Hindlimb muscle (tissue), 1 donor: ENCODE measurements around the gene SLC8B1. TPM values are rescaled to one million over a fixed set of nuclear protein-coding genes. Genes with fewer than 3 reads are reported as not detected.
A peak's percentile ranks its signal among the peaks of the same experiment; 100 is the strongest.

Experiments used
- DNase-seq: peaks from one replicate; pipeline ENCODE4 v3.0.0-alpha.2; 2013
- polyA plus RNA-seq: library from polyadenylated mRNA; unstranded; fragments of 120-200 nt; gene quantifications from one replicate; pipeline ENCODE4 v1.2.1, GENCODE V29; 2013; ENCODE audit not compliant: insufficient read length

SLC8B1 gene
- 19.4 TPM for polyA plus RNA-seq

- DNase-seq, result peak; percentile 78
Measured at GRCh38 chr12:113334786-113335539, at the start of gene SLC8B1. Gene SLC8B1 (minus strand): TSS chr12:113335109. CDS start chr12:113332878, 2,231 bp downstream.

GRCh38 chr12:113382206-113382605 lies 47.3 kb upstream of the SLC8B1 start:
- DNase-seq, result no peak

- no peak for DNase-seq
Measured at GRCh38 chr12:113381220-113381619, 46.3 kb upstream of the SLC8B1 start.

GRCh38 chr12:113378291-113378690 lies 43.4 kb upstream of the SLC8B1 start:
- DNase-seq, result no peak

- no peak for DNase-seq
Measured at GRCh38 chr12:113374823-113375428, 40.0 kb upstream of the SLC8B1 start.

- no peak for DNase-seq
Measured at GRCh38 chr12:113373969-113374368, 39.1 kb upstream of the SLC8B1 start.

GRCh38 chr12:113373440-113373839 lies 38.5 kb upstream of the SLC8B1 start:
- no peak for DNase-seq

GRCh38 chr12:113372371-113372770 lies 37.5 kb upstream of the SLC8B1 start:
- no peak for DNase-seq

- no peak for DNase-seq
Measured at GRCh38 chr12:113371808-113372207, 36.9 kb upstream of the SLC8B1 start.

- DNase-seq, result no peak
Measured at GRCh38 chr12:113370923-113371682, 36.2 kb upstream of the SLC8B1 start.

- no peak for DNase-seq
Measured at GRCh38 chr12:113369391-113369985, 34.6 kb upstream of the SLC8B1 start.

- DNase-seq, result no peak
Measured at GRCh38 chr12:113368331-113368730, 33.4 kb upstream of the SLC8B1 start.

- DNase-seq, result no peak
Measured at GRCh38 chr12:113366827-113367226, 31.9 kb upstream of the SLC8B1 start.

- no peak for DNase-seq
Measured at GRCh38 chr12:113365639-113366395, 30.9 kb upstream of the SLC8B1 start.

GRCh38 chr12:113364698-113365097 lies 29.8 kb upstream of the SLC8B1 start:
- DNase-seq, result no peak

GRCh38 chr12:113361574-113362370 lies 26.9 kb upstream of the SLC8B1 start:
- no peak for DNase-seq

- DNase-seq, result no peak
Measured at GRCh38 chr12:113359939-113360748, 25.2 kb upstream of the SLC8B1 start.

GRCh38 chr12:113359133-113359938 lies 24.4 kb upstream of the SLC8B1 start:
- peak; percentile 45 for DNase-seq

GRCh38 chr12:113358381-113359132 lies 23.6 kb upstream of the SLC8B1 start, which contains the start of gene PLBD2:
Gene PLBD2 (plus strand): TSS chr12:113358587. CDS start chr12:113358601, 14 bp downstream.
- peak; percentile 93 for DNase-seq
